PFSK-1 (cell line): ENCODE measurements around the gene USP44.

Experiments
- FOXP2 ChIP-seq: optimal IDR thresholded peaks from 2 replicates; pipeline ENCODE3; 2011; ENCODE audit warnings: borderline replicate concordance, control low read depth, inconsistent platforms; ENCODE audit not compliant: insufficient read depth; ENCODE audit errors: extremely low read length, extremely low read depth
- POLR2AphosphoS5 ChIP-seq: IDR thresholded peaks from 2 replicates; pipeline ENCODE4 v1.6.1; 2012; ENCODE audit warnings: low read depth, mild to moderate bottlenecking, control low read depth, low read length, moderate library complexity
- REST ChIP-seq, 2 experiments: IDR thresholded peaks; 2 replicates each; pipeline versions ENCODE4 v1.6.1 to v1.8.0; 2011 to 2012; ENCODE audit warnings: low read depth in 2 of 2, low read length in 2 of 2, control low read depth in 1 of 2, inconsistent platforms in 1 of 2, mild to moderate bottlenecking in 1 of 2, moderate library complexity in 1 of 2; ENCODE audit not compliant: insufficient read depth in 1 of 2
- SIN3A ChIP-seq: IDR thresholded peaks from 2 replicates; pipeline ENCODE4 v1.6.1; 2012; ENCODE audit warnings: mild to moderate bottlenecking, low read length, moderate library complexity, borderline replicate concordance; ENCODE audit not compliant: insufficient read depth
- TAF1 ChIP-seq: IDR thresholded peaks from 2 replicates; pipeline ENCODE4 v1.6.1; 2012; ENCODE audit warnings: low read length, control low read depth, borderline replicate concordance; ENCODE audit not compliant: insufficient read depth

The USP44 gene

GRCh38 chr12:95548539-95549391 is 2.5 kb downstream of the USP44 start:
- TF ChIP-seq POLR2AphosphoS5 (no peak), TAF1 (no peak), FOXP2 (no peak), SIN3A (no peak), REST (IDR thresholded peaks at IDR 0.05; ENCODE audit: insufficient read depth in 1 of 2, low read depth in 2 of 2, low read length in 2 of 2) (no peak)

- no peak for TF ChIP-seq FOXP2
- TF ChIP-seq POLR2AphosphoS5 = no peak
- no peak for TF ChIP-seq REST (IDR thresholded peaks at IDR 0.05; ENCODE audit: insufficient read depth in 1 of 2, low read depth in 2 of 2, low read length in 2 of 2)
- no peak for TF ChIP-seq SIN3A
- no peak for TF ChIP-seq TAF1
Measured at GRCh38 chr12:95548056-95548538, 3.2 kb downstream of the USP44 start.

GRCh38 chr12:95547522-95548055 is 3.7 kb downstream of the USP44 start:
- TF ChIP-seq FOXP2 (no peak), TAF1 (no peak), SIN3A (no peak), POLR2AphosphoS5 (no peak), REST (IDR thresholded peaks at IDR 0.05; ENCODE audit: insufficient read depth in 1 of 2, low read depth in 2 of 2, low read length in 2 of 2) (no peak)

- no peak for TF ChIP-seq POLR2AphosphoS5
- TF ChIP-seq FOXP2 = no peak
- TF ChIP-seq TAF1 = no peak
- TF ChIP-seq REST (IDR thresholded peaks at IDR 0.05; ENCODE audit: insufficient read depth in 1 of 2, low read depth in 2 of 2, low read length in 2 of 2) = no peak
- TF ChIP-seq SIN3A = no peak
Measured at GRCh38 chr12:95546491-95546813, 4.8 kb downstream of the USP44 start.
